GM18519 (cell line): ENCODE data around the gene EIF3D.

Experiments
- ATAC-seq: cut with Tn5 transposase; IDR thresholded peaks from one replicate; pipeline ENCODE4 v1.9.1; 2021; ENCODE audit warnings: mild to moderate bottlenecking, moderate library complexity; ENCODE audit not compliant: unreplicated experiment, low FRiP score

The EIF3D gene

GRCh38 chr22:36528795-36529751 is at the start of gene EIF3D:
Gene EIF3D, minus strand, starts transcription at chr22:36529166. Its CDS starts 3,045 bp downstream, at chr22:36526121.
- peak; percentile 87 for ATAC-seq

GRCh38 chr22:36578619-36579018 is 49.7 kb upstream of the EIF3D start:
- ATAC-seq: no peak

- ATAC-seq: no peak
These were observed 48.1 kb upstream of the EIF3D start for GRCh38 chr22:36577019-36577418.

- no peak for ATAC-seq
These were observed 45.8 kb upstream of the EIF3D start for GRCh38 chr22:36574728-36575127.

GRCh38 chr22:36573815-36574363 is 44.9 kb upstream of the EIF3D start:
- no peak for ATAC-seq

GRCh38 chr22:36571991-36572390 is 43.0 kb upstream of the EIF3D start:
- ATAC-seq: no peak

GRCh38 chr22:36569999-36570398 is 41.0 kb upstream of the EIF3D start:
- ATAC-seq: no peak

- ATAC-seq: no peak
These were observed 39.9 kb upstream of the EIF3D start for GRCh38 chr22:36568846-36569245.

GRCh38 chr22:36566720-36567119 is 37.8 kb upstream of the EIF3D start:
- no peak for ATAC-seq

- ATAC-seq: no peak
These were observed 36.7 kb upstream of the EIF3D start for GRCh38 chr22:36565686-36566085.

- no peak for ATAC-seq
These were observed 36.2 kb upstream of the EIF3D start for GRCh38 chr22:36565159-36565507.

- ATAC-seq: no peak
These were observed 35.6 kb upstream of the EIF3D start for GRCh38 chr22:36564422-36565158.

- ATAC-seq: no peak
These were observed 34.9 kb upstream of the EIF3D start for GRCh38 chr22:36563898-36564297.

GRCh38 chr22:36563444-36563843 is 34.5 kb upstream of the EIF3D start:
- no peak for ATAC-seq

- ATAC-seq: no peak
These were observed 34.0 kb upstream of the EIF3D start for GRCh38 chr22:36563001-36563400.

GRCh38 chr22:36562261-36562835 is 33.4 kb upstream of the EIF3D start:
- no peak for ATAC-seq

- ATAC-seq: no peak
These were observed 32.4 kb upstream of the EIF3D start for GRCh38 chr22:36561291-36561811.

- no peak for ATAC-seq
These were observed 31.0 kb upstream of the EIF3D start for GRCh38 chr22:36560001-36560400.

GRCh38 chr22:36554098-36554497 is 25.1 kb upstream of the EIF3D start:
- no peak for ATAC-seq

GRCh38 chr22:36552289-36552688 is 23.3 kb upstream of the EIF3D start:
- ATAC-seq: no peak
